GM12878 (cell line): ENCODE data around the gene RASGRF2. TPM values are rescaled to one million over a fixed set of nuclear protein-coding genes. Genes with fewer than 3 reads are reported as not detected.

Experiments used
- ATAC-seq: fragments of 200-7000 bp; cut with Tn5 transposase; 3 replicates; pipeline ENCODE4 v1.9.1; 2020; ENCODE audit warnings: mild to moderate bottlenecking, moderate library complexity
- BruUV-seq: library from RNA; stranded (reverse); fragments of 400-500 nt; replicated peaks from 2 replicates; lab custom pipeline; 2021; lab: Mats Ljungman, UMichigan
- CTCF ChIA-PET: fragments of 300-600 bp; sonication (Branson Sonifier 250); formaldehyde crosslinking; extraction: SDS; loops from one replicate; lab custom pipeline; 2021; ENCODE audit warnings: inconsistent platforms; lab: Yijun Ruan, JAX
- POLR2A ChIA-PET: fragments of 350-600 bp; formaldehyde crosslinking; extraction: SDS; loops from one replicate; lab custom pipeline; 2021; ENCODE audit warnings: inconsistent platforms; lab: Charles Lee
- RAD21 ChIA-PET: fragments of 300-600 bp; sonication (Branson Sonifier 250); formaldehyde crosslinking; loops from one replicate; lab custom pipeline; 2023; ENCODE audit warnings: antibody characterized with exemption; ENCODE audit not compliant: unreplicated experiment; lab: Charles Lee
- SMC1A ChIA-PET: fragments of 300-600 bp; sonication (Branson Sonifier 250); formaldehyde crosslinking; loops from one replicate; lab custom pipeline; 2023; ENCODE audit not compliant: unreplicated experiment, uncharacterized antibody; lab: Charles Lee
- DNase-seq: peaks from one replicate; pipeline ENCODE4 v3.0.0-alpha.2; 2011; ENCODE audit warnings: low read depth, low spot score
- FAIRE-seq: peaks from 3 replicates; lab custom pipeline; 2011; peaks lifted over from hg19 to GRCh38; lab: Jason Lieb, UNC
- H2AFZ ChIP-seq: 2 replicates; pipeline ENCODE4 v1.6.0; 2011; ENCODE audit warnings: low read depth, low read length, control low read depth; ENCODE audit not compliant: control insufficient read depth
- H3K27ac ChIP-seq: 2 replicates; pipeline ENCODE4 v1.5.1; 2011; ENCODE audit warnings: control low read depth; ENCODE audit not compliant: control insufficient read depth, insufficient read depth
- H3K27me3 ChIP-seq, 2 experiments: replicated peaks in 1 of 2; 2 replicates each; pipeline versions ENCODE4 v1.6.0 to v1.6.1; 2011; ENCODE audit warnings: low read length in 1 of 2; ENCODE audit not compliant: control insufficient read depth in 2 of 2, insufficient read depth in 2 of 2
- H3K36me3 ChIP-seq, 2 experiments: 2 replicates each; pipeline ENCODE4 v1.5.1; 2011; ENCODE audit warnings: low read length in 1 of 2; ENCODE audit not compliant: control insufficient read depth in 2 of 2, insufficient read depth in 2 of 2
- H3K4me1 ChIP-seq: 2 replicates; pipeline ENCODE4 v1.6.1; 2011; ENCODE audit warnings: mild to moderate bottlenecking, low read length, moderate library complexity, mixed read lengths; ENCODE audit not compliant: control insufficient read depth, insufficient read depth
- H3K4me2 ChIP-seq: 2 replicates; pipeline ENCODE4 v1.6.0; 2011; ENCODE audit warnings: control low read depth; ENCODE audit not compliant: control insufficient read depth, insufficient read depth
- H3K4me3 ChIP-seq: fragments of 200-600 bp; sonication (generic); 2 replicates; pipeline ENCODE4 v1.5.1; 2016
- H3K79me2 ChIP-seq: 2 replicates; pipeline ENCODE4 v1.6.0; 2011; ENCODE audit warnings: low read length; ENCODE audit not compliant: control insufficient read depth, insufficient read depth
- H3K9ac ChIP-seq: 2 replicates; pipeline ENCODE4 v1.8.0; 2011; ENCODE audit warnings: low read length, control low read depth, mixed read lengths; ENCODE audit not compliant: control insufficient read depth, insufficient read depth
- H3K9me3 ChIP-seq: replicated peaks from 3 replicates; pipeline ENCODE4 v1.5.1; 2011; ENCODE audit warnings: mild to moderate bottlenecking, low read length; ENCODE audit not compliant: control insufficient read depth, insufficient read depth
- H4K20me1 ChIP-seq: 2 replicates; pipeline ENCODE4 v1.6.0; 2011; ENCODE audit not compliant: control insufficient read depth, insufficient read depth
- BCL11A ChIP-seq: IDR thresholded peaks from 2 replicates; pipeline ENCODE4 v1.6.1; 2011; ENCODE audit warnings: low read depth, low read length
- CBX5 ChIP-seq: sonication (generic); IDR thresholded peaks from 2 replicates; pipeline ENCODE4 v1.6.1; 2016; ENCODE audit warnings: low read depth, moderate library complexity, mild to moderate bottlenecking, inconsistent platforms
- EP300 ChIP-seq, 2 experiments: fragments of 150-350 bp in 1 of 2; IDR thresholded peaks; 2 replicates each; pipeline ENCODE4 v1.6.1; 2011 to 2012; ENCODE audit warnings: low read depth in 2 of 2, low read length in 2 of 2, borderline replicate concordance in 1 of 2, improper control_type of control experiment in 1 of 2, inconsistent platforms in 1 of 2; ENCODE audit not compliant: control insufficient read depth in 1 of 2
- NFYA ChIP-seq: IDR thresholded peaks from 2 replicates; pipeline ENCODE4 v1.6.1; 2011; ENCODE audit warnings: low read depth, mild to moderate bottlenecking, low read length, improper control_type of control experiment, borderline replicate concordance
- NR2F1 ChIP-seq: fragments of 450-650 bp; conservative IDR thresholded peaks from 2 replicates; pipeline ENCODE4 v1.6.1; 2017; ENCODE audit warnings: mild to moderate bottlenecking
- REST ChIP-seq: IDR thresholded peaks from 2 replicates; pipeline ENCODE4 v1.6.1; 2012; ENCODE audit warnings: mild to moderate bottlenecking, low read depth, low read length
- SRF ChIP-seq, 2 experiments: IDR thresholded peaks; 2 replicates each; pipeline ENCODE4 v1.6.1; 2011; ENCODE audit warnings: low read depth in 2 of 2, low read length in 2 of 2, mild to moderate bottlenecking in 1 of 2, moderate library complexity in 1 of 2
- TARDBP ChIP-seq: IDR thresholded peaks from 2 replicates; pipeline ENCODE4 v1.6.1; 2016; ENCODE audit warnings: borderline replicate concordance
- YY1 ChIP-seq: IDR thresholded peaks from 2 replicates; pipeline ENCODE4 v1.6.1; 2011; ENCODE audit warnings: low read depth, mild to moderate bottlenecking, low read length
- ZBTB4 ChIP-seq: fragments of 450-650 bp; formaldehyde crosslinking; IDR thresholded peaks from 2 replicates; pipeline ENCODE4 v1.4.0; 2022; ENCODE audit warnings: mild to moderate bottlenecking, moderate library complexity
- WGBS: methylation state at CpG from one replicate; pipeline ENCODE4 v1.1.6; 2016; ENCODE audit warnings: low lambda C conversion rate; ENCODE audit not compliant: insufficient replicate concordance, insufficient coverage; ENCODE audit errors: missing lambda C conversion rate; 5-methylcytosine and 5-hydroxymethylcytosine counted together
- in situ Hi-C: fragments of 300-500 bp; cut with MboI; formaldehyde crosslinking; loops from 9 replicates; pipeline ENCODE4 v1.14.3; 2018; ENCODE audit warnings: mixed read lengths
- intact Hi-C: fragments of 100-400 bp; cut with micrococcal nuclease; formaldehyde crosslinking; loops from one replicate; pipeline ENCODE4 v1.14.2; 2022; ENCODE audit not compliant: unreplicated experiment
- polyA plus RNA-seq, 11 experiments: library from polyadenylated mRNA; depleted of rRNA in 4 of 11; unstranded in 6 of 11; stranded (reverse) in 5 of 11; fragments of >200 nt; fragmentation: Nextera tagmentation in 4 of 11; fragmentation: Illumina TruSeq in 1 of 11; extraction: Ambion mirVana in 4 of 11; extraction: Trizol in 1 of 11; gene quantifications; 1 replicate in 1 of 11; 2 replicates in 10 of 11; pipeline versions ENCODE4 v1.2.1 to v1.2.3, GENCODE V29; 2011 to 2016; ENCODE audit warnings: inconsistent platforms in 2 of 11, missing spikeins in 2 of 11, low read depth in 1 of 11
- total RNA-seq, 4 experiments: library from RNA; depleted of rRNA in 3 of 4; stranded (reverse); fragments of >200 nt in 3 of 4; fragmentation: Illumina TruSeq in 1 of 4; extraction: Trizol in 1 of 4; gene quantifications; 2 replicates each; pipeline versions ENCODE4 v1.2.1 to v1.2.3, GENCODE V29; 2013 to 2021
- TF ChIP-seq, protein P1 (sequence below): fragments of 150-350 bp; IDR thresholded peaks from 2 replicates; pipeline ENCODE4 v1.6.1; 2014; ENCODE audit warnings: mild to moderate bottlenecking, low read depth, low read length

Gene RASGRF2
- total and polyA plus RNA-seq, 10 of the 15 experiments (the other 5 are each of a cell fraction or from before 2014, with no cell fraction given): 0.05 to 0.24 (median 0.07) TPM

GRCh38 chr5:80931411-80931810 lies 28.8 kb upstream of the RASGRF2 start (continued):
- TF ChIP-seq ZBTB4 (CRISPR knock-in tag) (no peak), SRF (IDR thresholded peaks at IDR 0.05; ENCODE audit: low read depth in 2 of 2, low read length in 2 of 2) (no peak), EP300 (IDR thresholded peaks at IDR 0.05; ENCODE audit: borderline replicate concordance in 1 of 2, control insufficient read depth in 1 of 2, low read depth in 2 of 2, low read length in 2 of 2) (no peak)

- ChIA-PET CTCF (no interaction called here), SMC1A (no interaction called here), RAD21 (no interaction called here), POLR2A (no interaction called here)
- DNase-seq (no peak), ATAC-seq (no peak), FAIRE-seq (no peak)
- Histone ChIP-seq H3K4me2 (no peak overlapping the region), H3K79me2 (no peaks in the 10 kb centered on the region), H4K20me1 (no peaks in the 10 kb centered on the region), H3K4me1 (no peaks in the 10 kb centered on the region), H3K36me3 (no peaks in the 10 kb centered on the region), H3K27ac (no peak overlapping the region), H3K4me3 (no peak overlapping the region), H2AFZ (no peak overlapping the region), H3K9me3 (no peaks in the 10 kb centered on the region), H3K27me3 (no peaks in the 10 kb centered on the region; a peak in 1 of 4 replicates), H3K9ac (no peak overlapping the region)
- intact Hi-C loops (no loop called here), in situ Hi-C loops (no loop called here)
- WGBS: 88% methylated on average over 2 of the region's 2 CpGs
- BruUV-seq: no TSS peak
- TF ChIP-seq, protein P1, sequence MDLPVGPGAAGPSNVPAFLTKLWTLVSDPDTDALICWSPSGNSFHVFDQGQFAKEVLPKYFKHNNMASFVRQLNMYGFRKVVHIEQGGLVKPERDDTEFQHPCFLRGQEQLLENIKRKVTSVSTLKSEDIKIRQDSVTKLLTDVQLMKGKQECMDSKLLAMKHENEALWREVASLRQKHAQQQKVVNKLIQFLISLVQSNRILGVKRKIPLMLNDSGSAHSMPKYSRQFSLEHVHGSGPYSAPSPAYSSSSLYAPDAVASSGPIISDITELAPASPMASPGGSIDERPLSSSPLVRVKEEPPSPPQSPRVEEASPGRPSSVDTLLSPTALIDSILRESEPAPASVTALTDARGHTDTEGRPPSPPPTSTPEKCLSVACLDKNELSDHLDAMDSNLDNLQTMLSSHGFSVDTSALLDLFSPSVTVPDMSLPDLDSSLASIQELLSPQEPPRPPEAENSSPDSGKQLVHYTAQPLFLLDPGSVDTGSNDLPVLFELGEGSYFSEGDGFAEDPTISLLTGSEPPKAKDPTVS: no peak
- TF ChIP-seq YY1: no peak
- no peak for TF ChIP-seq TARDBP
- no peak for TF ChIP-seq NFYA
- no peak for TF ChIP-seq BCL11A
- TF ChIP-seq ZBTB4 (CRISPR knock-in tag): no peak
- no peak for TF ChIP-seq NR2F1
- TF ChIP-seq REST: no peak
- TF ChIP-seq CBX5: no peak
These were observed 27.1 kb upstream of the RASGRF2 start for GRCh38 chr5:80933036-80933435.
